HG02759 (cell line): ENCODE measurements around the gene NR3C2.
"Not testable (repeated sequence)": the region's sequence is repeated elsewhere in the genome, so short reads cannot be mapped to it uniquely, and the experiment has no call there.

Source experiments
- ATAC-seq: cut with Tn5 transposase; IDR thresholded peaks from one replicate; pipeline ENCODE4 v1.9.1; 2021; ENCODE audit warnings: mild to moderate bottlenecking, moderate library complexity; ENCODE audit not compliant: unreplicated experiment

Gene NR3C2

GRCh38 chr4:148323316-148323715, 118.9 kb downstream of the NR3C2 start:
- not testable (repeated sequence) for ATAC-seq

DNA sequence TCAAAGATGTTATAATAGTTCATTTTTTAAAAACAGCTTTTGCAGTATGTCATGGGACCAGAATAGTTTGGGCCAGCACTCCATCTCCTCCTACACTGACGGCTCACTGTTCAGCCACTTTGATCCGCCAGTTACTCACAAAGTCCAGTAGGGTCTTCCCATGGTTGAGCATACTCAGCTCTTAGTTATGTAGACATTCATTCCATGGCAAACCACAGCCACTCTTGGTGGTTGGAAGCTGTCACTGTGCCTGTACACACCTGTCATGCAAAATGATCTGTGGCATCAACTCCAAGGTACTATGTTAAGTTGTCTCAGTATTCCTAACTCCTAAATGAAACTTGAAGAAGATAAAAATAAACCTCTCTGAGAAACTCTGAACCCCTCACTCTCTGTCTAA, 127.2 kb downstream of the NR3C2 start:
- no peak for ATAC-seq

DNA sequence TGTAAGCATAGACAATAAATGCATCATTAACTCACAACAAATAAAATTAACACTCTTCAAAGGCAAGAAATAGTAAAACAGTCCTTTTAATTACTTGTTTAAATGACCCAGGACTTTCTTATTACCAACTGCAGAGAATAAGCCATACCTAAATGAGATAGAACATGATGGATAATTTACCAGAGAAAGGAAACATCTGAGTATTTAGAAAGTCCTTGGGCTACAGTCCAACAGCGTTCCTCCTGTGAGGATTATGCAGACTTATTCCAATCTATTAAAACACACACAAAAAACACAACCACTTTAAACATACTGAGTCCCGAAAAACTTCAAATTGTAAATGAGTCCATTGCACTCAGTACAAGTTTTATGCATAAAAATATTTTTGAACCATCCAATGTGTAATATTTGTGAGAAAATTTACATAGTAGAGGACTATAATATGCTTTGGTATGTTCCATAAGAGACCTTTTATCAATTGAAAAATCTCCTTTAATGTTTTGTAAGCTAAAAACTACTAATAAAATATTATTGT, 129.2 kb downstream of the NR3C2 start:
- ATAC-seq, result no peak

- ATAC-seq, result no peak
Measured at GRCh38 chr4:148311526-148311925, 130.7 kb downstream of the NR3C2 start.

DNA sequence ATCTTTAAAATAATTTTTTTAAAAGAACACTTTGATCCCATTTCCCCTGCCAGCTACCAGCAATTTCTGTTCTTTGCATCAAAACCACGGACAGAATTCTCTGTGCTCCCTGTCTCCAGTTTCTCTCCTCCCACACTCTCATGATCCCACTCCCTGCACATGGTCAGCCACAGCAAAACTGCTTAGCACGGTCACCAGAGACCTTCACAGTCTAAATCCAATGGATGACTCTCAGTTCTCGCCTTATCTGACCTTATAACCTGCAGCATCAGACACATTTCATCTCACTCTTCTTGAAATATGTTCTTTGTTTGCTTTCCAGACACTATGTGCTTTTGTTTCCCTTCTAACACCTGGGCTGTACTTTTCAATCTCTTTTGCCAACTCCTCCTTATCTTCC, 131.5 kb downstream of the NR3C2 start:
- ATAC-seq, result no peak

DNA sequence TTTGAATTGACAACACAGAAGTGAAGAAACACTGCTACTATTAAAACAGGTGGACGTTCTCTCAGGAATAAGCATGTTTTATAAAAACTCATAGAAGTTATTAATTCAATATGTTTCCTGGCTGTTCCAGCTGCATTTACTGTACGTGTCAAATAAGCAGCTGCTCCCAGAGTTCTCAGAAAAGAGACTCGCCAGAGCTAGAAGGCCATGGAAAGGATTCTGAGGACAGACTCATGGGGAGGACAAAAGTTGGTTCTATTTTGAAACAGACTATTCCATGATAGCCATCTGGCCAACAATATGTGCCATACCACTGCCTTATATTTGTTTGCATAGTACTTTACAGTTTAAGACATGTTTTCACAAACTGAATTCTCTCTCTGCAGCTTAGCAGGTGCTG, 136.5 kb downstream of the NR3C2 start:
- no peak for ATAC-seq

- no peak for ATAC-seq
Measured at GRCh38 chr4:148302416-148302815, 139.8 kb downstream of the NR3C2 start.

GRCh38 chr4:148300877-148301276, 141.3 kb downstream of the NR3C2 start:
- no peak for ATAC-seq

DNA sequence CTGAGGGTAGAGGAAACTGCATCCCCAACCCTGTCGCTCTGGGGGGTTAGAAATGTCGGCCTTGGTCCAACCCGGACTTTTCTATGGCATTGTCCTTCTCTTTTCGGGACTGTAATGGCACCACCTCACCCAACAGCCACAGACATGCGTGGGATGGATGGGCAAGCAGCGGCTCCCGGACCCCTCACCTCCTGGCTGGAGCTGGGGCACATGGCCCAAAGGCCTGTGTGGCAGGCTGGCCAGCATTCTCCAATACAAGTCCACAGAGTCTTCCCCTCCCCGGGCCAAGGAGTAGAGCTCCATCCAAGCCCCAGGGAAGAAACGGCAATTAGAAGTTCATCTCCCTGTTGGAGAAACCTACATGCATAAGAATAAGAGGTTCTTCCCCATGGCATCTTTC, 142.9 kb downstream of the NR3C2 start:
- no peak for ATAC-seq

DNA sequence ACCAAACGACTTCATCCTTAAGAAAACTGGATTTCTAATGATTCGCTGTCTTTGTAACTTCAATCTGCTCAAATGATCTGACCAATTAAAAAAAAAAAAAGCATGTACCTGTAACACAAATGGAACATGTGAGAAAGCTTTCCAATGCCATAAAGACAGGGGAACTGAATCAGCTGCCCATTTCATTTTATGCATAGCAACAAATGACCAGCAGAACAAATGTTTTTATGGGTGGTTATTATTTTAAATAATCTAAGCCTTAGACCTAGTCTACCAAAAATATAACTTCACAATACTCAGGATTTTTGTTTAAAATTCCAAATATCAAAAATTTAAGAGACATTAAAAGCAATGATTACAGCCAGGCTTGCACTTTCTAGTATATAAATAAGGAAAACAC, 145.7 kb downstream of the NR3C2 start:
- no peak for ATAC-seq

DNA sequence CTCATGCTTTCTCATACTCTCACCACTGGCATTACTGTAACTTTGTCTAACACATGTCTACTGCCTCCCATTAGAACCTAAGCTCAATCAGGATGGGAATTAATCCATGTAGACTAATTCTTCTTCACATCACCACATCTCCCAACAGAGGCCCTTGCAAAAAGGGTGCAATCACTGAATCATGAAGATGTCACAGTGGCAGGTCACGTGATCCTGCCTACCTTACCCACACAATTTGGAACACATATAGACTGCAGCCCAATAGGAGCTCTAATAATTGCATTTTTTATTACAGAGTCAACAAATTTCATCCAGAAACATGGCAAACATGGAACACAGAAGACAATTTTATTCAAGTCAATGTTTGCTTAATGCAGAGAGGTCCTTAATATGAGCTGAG, 146.6 kb downstream of the NR3C2 start:
- no peak for ATAC-seq

DNA sequence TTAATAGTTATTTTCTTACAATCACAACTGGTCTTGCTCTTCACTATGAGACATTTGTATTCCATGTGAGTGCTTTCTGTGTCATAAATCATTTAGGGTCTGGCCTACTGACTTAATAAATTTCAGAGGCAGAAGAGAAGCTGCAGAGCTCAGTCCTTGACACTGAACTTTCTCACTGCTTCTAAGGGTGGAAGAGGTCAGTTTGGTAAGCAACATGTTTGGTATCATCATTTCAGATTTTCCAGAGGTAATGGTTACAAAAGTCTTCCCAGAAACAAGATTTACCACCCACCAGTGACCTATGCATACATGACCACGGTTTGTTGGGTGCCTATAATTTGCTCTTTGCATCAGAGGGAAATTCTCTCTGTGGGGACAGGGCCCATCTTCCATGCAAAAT, 148.6 kb downstream of the NR3C2 start:
- ATAC-seq, result no peak

- no peak for ATAC-seq
Measured at GRCh38 chr4:148292686-148293085, 149.5 kb downstream of the NR3C2 start.

- ATAC-seq, result no peak
Measured at GRCh38 chr4:148289740-148290139, 152.5 kb downstream of the NR3C2 start.

DNA sequence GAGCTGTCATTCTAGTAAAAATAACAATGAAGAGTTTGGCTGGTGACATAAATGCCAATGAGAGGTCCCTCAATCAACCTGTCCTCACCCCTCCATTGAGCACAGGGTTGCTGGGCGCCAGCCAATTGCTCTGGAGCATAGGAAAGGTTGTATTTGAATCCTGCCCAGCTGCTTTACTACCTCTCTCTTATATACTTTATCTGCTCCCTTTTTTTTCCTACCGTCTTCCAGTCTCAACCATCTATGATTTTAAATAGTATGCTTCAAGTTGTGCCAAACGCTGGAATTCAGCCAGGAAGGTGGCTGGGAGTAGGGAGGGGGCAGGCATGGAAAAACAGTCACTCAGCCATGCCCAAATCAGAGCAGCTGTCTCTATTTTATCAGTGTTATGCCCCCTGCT, 153.8 kb downstream of the NR3C2 start:
- no peak for ATAC-seq

- no peak for ATAC-seq
Measured at GRCh38 chr4:148287111-148287510, 155.1 kb downstream of the NR3C2 start.

- ATAC-seq, result no peak
Measured at GRCh38 chr4:148286012-148286411, 156.2 kb downstream of the NR3C2 start.

DNA sequence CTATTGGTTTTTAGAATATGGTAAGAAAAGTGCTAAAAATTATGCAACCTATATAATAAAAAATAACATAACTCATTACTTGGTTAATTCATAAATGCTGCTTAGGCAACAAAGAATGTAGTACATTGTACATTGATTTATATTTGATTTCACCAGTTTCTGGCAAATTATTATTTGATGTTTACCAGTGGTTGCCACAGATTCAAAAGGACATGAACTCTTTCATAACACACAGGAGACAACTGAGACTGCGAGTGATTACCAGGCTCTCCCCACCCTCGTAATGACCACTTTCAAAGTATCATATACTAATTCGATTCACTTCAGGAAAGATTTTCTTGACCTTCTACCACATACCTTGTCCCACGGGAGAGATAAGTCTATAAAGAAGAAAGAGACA, 158.5 kb downstream of the NR3C2 start:
- ATAC-seq, result no peak

GRCh38 chr4:148278310-148278709, 163.9 kb downstream of the NR3C2 start:
- no peak for ATAC-seq

DNA sequence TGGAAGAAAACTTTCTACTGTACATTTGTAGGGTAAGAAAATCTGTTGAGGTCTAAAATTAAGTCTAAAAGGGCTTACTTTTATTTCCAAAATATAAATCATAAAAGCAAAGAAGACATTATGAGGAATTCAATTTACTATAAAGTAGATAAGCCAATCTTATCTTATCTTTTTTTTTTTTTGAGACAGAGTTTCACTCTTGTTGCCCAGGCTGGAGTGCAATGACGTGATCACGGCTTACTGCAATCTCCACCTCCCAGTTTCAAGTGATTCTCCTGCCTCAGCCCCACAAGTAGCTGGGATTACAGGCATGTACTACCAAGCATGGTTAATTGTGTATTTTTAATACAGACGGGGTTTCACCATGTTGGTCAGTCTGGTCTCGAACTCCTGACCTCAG, 166.9 kb downstream of the NR3C2 start:
- ATAC-seq, result no peak

DNA sequence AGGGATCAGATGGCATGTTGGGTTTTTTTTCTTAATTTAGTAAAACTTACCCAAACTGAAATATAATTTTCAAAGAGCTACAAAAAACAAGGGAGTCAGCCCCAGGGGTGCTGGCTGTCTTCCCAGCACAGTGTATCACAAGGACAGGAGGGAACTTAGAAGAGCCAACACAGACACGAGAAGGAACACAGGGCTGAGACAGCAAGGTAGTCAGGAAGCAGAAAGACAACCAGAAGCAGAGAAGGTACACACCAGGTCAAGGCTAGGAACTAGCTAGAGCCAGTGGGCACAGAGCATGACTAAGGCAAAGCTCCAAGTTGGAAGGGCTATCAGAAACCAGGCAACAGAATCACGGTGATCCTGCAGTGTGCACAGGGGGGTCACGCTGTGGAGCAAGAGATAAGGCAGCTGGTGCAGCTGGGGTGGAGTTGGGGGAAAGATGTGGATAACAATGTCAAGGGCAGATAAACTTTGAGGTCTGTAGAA, 168.7 kb downstream of the NR3C2 start:
- ATAC-seq, result no peak

DNA sequence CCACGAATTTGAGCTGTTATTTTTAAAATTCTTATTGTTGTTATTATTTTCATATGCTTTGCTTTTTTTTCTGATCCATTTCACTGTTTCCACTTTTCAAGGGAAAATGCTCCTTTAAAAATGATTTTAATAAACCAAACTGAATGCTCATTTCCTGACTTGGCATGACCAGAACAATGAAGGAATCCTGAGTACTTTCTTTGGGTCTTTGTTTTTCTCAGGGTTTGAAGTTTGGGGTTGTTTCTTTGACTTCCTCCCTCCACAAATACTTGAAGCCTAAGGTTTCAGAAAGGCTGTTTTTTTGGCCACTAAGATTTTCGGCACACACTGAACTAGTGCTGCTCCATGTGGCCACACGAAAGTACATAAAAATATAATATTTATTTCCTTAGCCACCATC, 171.0 kb downstream of the NR3C2 start:
- ATAC-seq, result no peak

DNA sequence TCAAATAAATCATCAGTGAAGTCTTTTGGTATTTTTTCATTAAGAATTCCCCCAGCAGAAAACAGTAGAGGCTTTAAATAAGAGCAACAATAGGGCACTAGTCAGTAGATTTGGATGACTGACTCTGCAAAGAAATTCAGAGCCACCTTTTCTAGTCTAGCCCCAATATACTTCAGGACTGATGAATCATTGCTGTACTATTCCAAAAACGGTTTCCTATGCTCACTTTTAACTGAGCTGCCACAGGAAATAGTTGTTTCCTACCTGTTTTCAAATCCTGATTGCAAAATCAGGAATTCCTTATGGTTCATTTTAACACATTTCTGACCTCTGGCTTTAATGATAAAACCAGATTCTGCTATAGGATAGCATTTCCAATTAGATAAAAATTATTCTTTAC, 171.6 kb downstream of the NR3C2 start:
- ATAC-seq, result no peak

GRCh38 chr4:148268835-148269234, 173.4 kb downstream of the NR3C2 start:
- ATAC-seq, result no peak
